Measurements from ENCODE around the gene DLGAP1. TPM values are rescaled to one million over a fixed set of nuclear protein-coding genes. Genes with fewer than 3 reads are reported as not detected.
A peak's percentile ranks its signal among the peaks of the same experiment; 100 is the strongest.

The DLGAP1 gene
- total and polyA plus RNA-seq, 2 of the 13 experiments (the other 11 are each of a cell fraction or from before 2014, with no cell fraction given) = 0.01 TPM; not detected in 1

DNA sequence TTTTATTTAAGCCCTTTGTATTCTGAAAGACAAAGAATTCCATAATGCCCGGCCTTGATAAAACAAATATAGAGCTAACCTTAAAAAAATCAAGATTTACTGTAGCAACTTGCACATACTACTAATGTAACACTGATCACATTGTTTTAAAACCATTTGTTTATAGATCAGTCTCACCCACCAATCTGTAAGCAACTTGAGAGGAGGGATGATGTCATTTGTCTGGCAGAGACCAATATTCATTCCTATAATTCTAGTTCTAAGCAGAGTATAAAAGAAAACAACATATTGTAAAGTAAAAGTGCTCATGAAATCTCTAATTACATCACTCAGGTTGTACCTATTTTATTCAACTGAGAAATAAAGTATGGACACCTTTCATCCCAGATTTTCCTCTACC, 624.5 kb downstream of the DLGAP1 start:
- no peaks in the 10 kb centered on the region for H3K4me1 ChIP-seq (ENCODE audit: insufficient read depth, low read length)
- H3K27me3 ChIP-seq (ENCODE audit: control insufficient read depth in 1 of 2, insufficient read depth in 2 of 2, low read length in 2 of 2) = no peaks in the 10 kb centered on the region; a peak in 1 of 5 replicates
- H3K27ac ChIP-seq (ENCODE audit: extremely low read length, insufficient read depth, low read length) = no peak overlapping the region
- H3K36me3 ChIP-seq (replicated peaks in 1 of 2; ENCODE audit: control insufficient read depth in 1 of 2, insufficient read depth in 2 of 2, low read length in 2 of 2) = no peaks in the 10 kb centered on the region
- TF ChIP-seq ATF7 (IDR thresholded peaks at IDR 0.05) = peak; percentile 50; the same call in 1 of the 2 replicates
- TF ChIP-seq ATF7 (CRISPR knock-in tag; IDR thresholded peaks at IDR 0.05) = no peak
- TF ChIP-seq, protein P1, sequence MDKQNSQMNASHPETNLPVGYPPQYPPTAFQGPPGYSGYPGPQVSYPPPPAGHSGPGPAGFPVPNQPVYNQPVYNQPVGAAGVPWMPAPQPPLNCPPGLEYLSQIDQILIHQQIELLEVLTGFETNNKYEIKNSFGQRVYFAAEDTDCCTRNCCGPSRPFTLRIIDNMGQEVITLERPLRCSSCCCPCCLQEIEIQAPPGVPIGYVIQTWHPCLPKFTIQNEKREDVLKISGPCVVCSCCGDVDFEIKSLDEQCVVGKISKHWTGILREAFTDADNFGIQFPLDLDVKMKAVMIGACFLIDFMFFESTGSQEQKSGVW (CRISPR knock-in tag; IDR thresholded peaks at IDR 0.05; ENCODE audit: borderline replicate concordance) = no peak
- in situ Hi-C loops (cut with HindIII; ENCODE audit: extremely low pct_ligation_motif_present, low pct_unique_long_range_greater_than_20kb) (no loop called here), intact Hi-C loops (cut with micrococcal nuclease; ENCODE audit: unreplicated experiment) (no loop called here)
- POLR2A ChIA-PET = no interaction called here
- WGBS (ENCODE audit: low lambda C conversion rate) = 44% methylated on average over 1 of the region's 1 CpG
- no peaks in the 10 kb centered on the region for H3K79me2 ChIP-seq (ENCODE audit: insufficient read depth, low read length)
- no peak overlapping the region for H2AFZ ChIP-seq (ENCODE audit: low read length)
- H4K20me1 ChIP-seq (ENCODE audit: insufficient read depth, low read length) = no peaks in the 10 kb centered on the region
- H3K4me3 ChIP-seq (replicated peaks in 1 of 3; ENCODE audit: insufficient read depth in 1 of 3, low read depth in 2 of 3, low read length in 3 of 3) = no peak overlapping the region
- ATAC-seq (no peak), DNase-seq (ENCODE audit: low spot score) (no peak), FAIRE-seq (no peak)
- H3K9ac ChIP-seq (ENCODE audit: insufficient read depth, low read depth, low read length) = no peak overlapping the region
- CTCF ChIA-PET (ENCODE audit: low intra/inter-chr PET ratio, low total read pairs) = no interaction called here
- H3K4me2 ChIP-seq (ENCODE audit: low read depth, low read length) = no peak overlapping the region
- no TSS peak for BruUV-seq (replicated peaks)
- H3K9me3 ChIP-seq (ENCODE audit: low read length) = no peaks in the 10 kb centered on the region

DNA sequence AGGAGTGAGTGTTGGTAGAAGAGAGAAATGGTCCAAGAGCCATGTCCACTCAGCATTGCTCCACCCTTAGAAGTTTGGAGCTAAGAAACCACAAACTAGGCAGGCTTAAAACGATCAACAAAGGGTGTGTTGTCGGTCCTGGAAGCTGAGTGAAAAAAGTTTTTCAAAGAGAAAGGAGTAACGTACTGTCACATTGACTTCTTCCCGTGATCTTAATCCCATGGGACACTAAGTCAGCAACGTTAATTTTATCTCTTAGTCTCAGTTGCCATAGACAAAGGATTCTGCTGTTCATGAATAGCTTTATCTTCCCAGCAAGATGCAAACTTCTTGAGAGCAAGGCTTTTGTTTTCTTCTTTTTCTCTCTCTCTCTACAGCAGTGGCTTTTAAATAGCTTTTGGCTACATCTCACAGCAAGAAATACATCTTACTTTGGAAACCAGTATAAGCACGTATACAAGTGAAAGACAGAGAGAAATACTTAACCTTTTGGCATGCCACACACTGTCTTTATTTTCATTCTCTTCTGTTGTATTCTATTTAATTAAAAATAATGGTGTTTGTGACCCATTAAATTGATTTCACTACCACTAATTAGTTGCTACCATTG, 627.8 kb downstream of the DLGAP1 start:
- no peaks in the 10 kb centered on the region for H3K4me1 ChIP-seq (ENCODE audit: insufficient read depth, low read length)
- ATAC-seq = no peak
- no peak for DNase-seq (ENCODE audit: low spot score)
- no peak overlapping the region for H3K27ac ChIP-seq (ENCODE audit: extremely low read length, insufficient read depth, low read length)
- ChIA-PET POLR2A (no interaction called here), CTCF (ENCODE audit: low intra/inter-chr PET ratio, low total read pairs) (no interaction called here)
- in situ Hi-C loops (cut with HindIII; ENCODE audit: extremely low pct_ligation_motif_present, low pct_unique_long_range_greater_than_20kb) = no loop called here
- intact Hi-C loops (cut with micrococcal nuclease; ENCODE audit: unreplicated experiment) = no loop called here
- H3K9me3 ChIP-seq (ENCODE audit: low read length) = no peaks in the 10 kb centered on the region
- no TSS peak for BruUV-seq (replicated peaks)
- no peak for FAIRE-seq
- H3K27me3 ChIP-seq (ENCODE audit: control insufficient read depth in 1 of 2, insufficient read depth in 2 of 2, low read length in 2 of 2) = no peaks in the 10 kb centered on the region
- no peak overlapping the region for H3K4me2 ChIP-seq (ENCODE audit: low read depth, low read length)
- H3K9ac ChIP-seq (ENCODE audit: insufficient read depth, low read depth, low read length) = no peak overlapping the region
- WGBS (ENCODE audit: low lambda C conversion rate) = 6% methylated on average over 6 of the region's 6 CpGs
- no peak for TF ChIP-seq ZNF367 (CRISPR knock-in tag; IDR thresholded peaks at IDR 0.05; ENCODE audit: borderline replicate concordance)
- TF ChIP-seq NFIC (IDR thresholded peaks at IDR 0.05; ENCODE audit: low read length) = no peak
- no peak overlapping the region for H3K4me3 ChIP-seq (replicated peaks in 1 of 3; ENCODE audit: insufficient read depth in 1 of 3, low read depth in 2 of 3, low read length in 3 of 3)
- no peaks in the 10 kb centered on the region for H3K79me2 ChIP-seq (ENCODE audit: insufficient read depth, low read length)
- no peaks in the 10 kb centered on the region for H3K36me3 ChIP-seq (replicated peaks in 1 of 2; ENCODE audit: control insufficient read depth in 1 of 2, insufficient read depth in 2 of 2, low read length in 2 of 2)
- no peaks in the 10 kb centered on the region for H4K20me1 ChIP-seq (ENCODE audit: insufficient read depth, low read length)
- no peak overlapping the region for H2AFZ ChIP-seq (ENCODE audit: low read length)

All from HepG2 (cell line).